GM12873 (cell line): ENCODE data around the gene UNC5A.

Experiments
- CTCF ChIP-seq: IDR thresholded peaks from 2 replicates; pipeline ENCODE4 v1.5.1; 2012; ENCODE audit warnings: low read depth, mild to moderate bottlenecking, moderate library complexity, low read length, control low read depth; ENCODE audit not compliant: insufficient read depth; ENCODE audit errors: missing control alignments

Gene UNC5A

DNA sequence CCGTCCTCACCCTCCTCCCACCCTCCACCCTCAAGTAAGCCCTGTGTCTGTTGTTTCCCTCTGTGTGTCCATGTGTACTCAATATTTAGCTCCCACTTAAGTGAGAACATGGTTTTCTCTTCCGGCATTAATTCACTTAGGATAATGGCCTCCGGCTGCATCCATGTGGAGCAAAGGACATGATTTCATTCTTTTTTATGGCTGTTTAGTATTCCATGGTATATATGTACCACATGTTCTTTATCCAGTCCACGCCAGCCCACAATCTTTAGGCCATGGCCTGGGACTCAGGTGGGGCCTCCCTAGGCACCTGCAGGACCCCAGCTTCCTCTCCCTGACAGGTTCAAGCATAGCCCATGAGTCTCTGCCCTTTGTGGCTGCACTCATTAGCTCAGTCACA lies 22.9 kb downstream of the UNC5A start:
- no peak for TF ChIP-seq CTCF

- TF ChIP-seq CTCF = no peak
These were observed 25.6 kb downstream of the UNC5A start for GRCh38 chr5:176835918-176836317.

GRCh38 chr5:176836811-176837706 lies 26.7 kb downstream of the UNC5A start:
- no peak for TF ChIP-seq CTCF

- TF ChIP-seq CTCF = no peak
These were observed 27.4 kb downstream of the UNC5A start for GRCh38 chr5:176837707-176838115.

GRCh38 chr5:176843673-176844072 lies 33.3 kb downstream of the UNC5A start:
- no peak for TF ChIP-seq CTCF

GRCh38 chr5:176844281-176844680 lies 33.9 kb downstream of the UNC5A start:
- no peak for TF ChIP-seq CTCF

GRCh38 chr5:176844706-176845391 lies 34.5 kb downstream of the UNC5A start:
- TF ChIP-seq CTCF = no peak
